Neural cell (in vitro differentiated cells): ENCODE results near the gene AK6. TPM values are rescaled to one million over a fixed set of nuclear protein-coding genes. Genes with fewer than 3 reads are reported as not detected.

Experiments
- H2AFZ ChIP-seq: fragments of 200-600, 300-800 bp; sonication (generic), shearing (Covaris generic); 2 replicates; pipeline ENCODE4 v1.6.0; 2014; ENCODE audit warnings: low read depth, mild to moderate bottlenecking, antibody characterized with exemption, low read length, moderate library complexity
- H3F3A ChIP-seq: fragments of 200-600 bp; shearing (Covaris generic); 2 replicates; pipeline ENCODE4 v1.6.1; 2016; ENCODE audit warnings: mild to moderate bottlenecking, moderate library complexity, mixed read lengths, antibody characterized with exemption, low read length; ENCODE audit not compliant: insufficient read depth, poor library complexity, severe bottlenecking
- H3K27ac ChIP-seq: fragments of 200-600, 300-800 bp; sonication (generic), shearing (Covaris generic); 2 replicates; pipeline ENCODE4 v1.5.1; 2014; ENCODE audit warnings: mild to moderate bottlenecking, low read length, moderate library complexity
- H3K27me3 ChIP-seq: fragments of 300-800, 200-600 bp; sonication (generic), shearing (Covaris generic); 2 replicates; pipeline ENCODE4 v1.6.0; 2014; ENCODE audit warnings: mild to moderate bottlenecking, low read depth, low read length, moderate library complexity; ENCODE audit not compliant: insufficient read depth
- H3K36me3 ChIP-seq: fragments of 300-800, 200-600 bp; sonication (generic), shearing (Covaris generic); 2 replicates; pipeline ENCODE4 v1.5.1; 2014; ENCODE audit warnings: mild to moderate bottlenecking, antibody characterized with exemption, low read length, moderate library complexity; ENCODE audit not compliant: insufficient read depth
- H3K4me2 ChIP-seq: fragments of 300-800, 200-600 bp; sonication (generic), shearing (Covaris generic); 2 replicates; pipeline ENCODE4 v1.6.0; 2014; ENCODE audit warnings: mild to moderate bottlenecking, low read length
- H3K4me3 ChIP-seq: fragments of 300-800, 200-600 bp; sonication (generic), shearing (Covaris generic); 2 replicates; pipeline ENCODE4 v1.5.1; 2014; ENCODE audit warnings: mild to moderate bottlenecking, low read length, moderate library complexity
- H3K79me2 ChIP-seq: fragments of 200-600 bp; shearing (Covaris generic); replicated peaks from 2 replicates; pipeline ENCODE4 v1.6.0; 2014; ENCODE audit warnings: mild to moderate bottlenecking, low read length, moderate library complexity; ENCODE audit not compliant: insufficient read depth
- H3K9ac ChIP-seq: fragments of 300-800, 200-600 bp; sonication (generic), shearing (Covaris generic); 2 replicates; pipeline ENCODE4 v1.6.1; 2016; ENCODE audit warnings: mild to moderate bottlenecking, low read length, mixed read lengths
- H3K9me2 ChIP-seq: fragments of 200-600 bp; shearing (Covaris generic); 2 replicates; pipeline ENCODE4 v1.6.1; 2016; ENCODE audit warnings: mild to moderate bottlenecking, low read length, mixed read lengths; ENCODE audit not compliant: insufficient read depth
- H3K9me3 ChIP-seq: fragments of 200-600, 300-800 bp; sonication (generic), shearing (Covaris generic); 2 replicates; pipeline ENCODE4 v1.6.1; 2016; ENCODE audit warnings: mild to moderate bottlenecking, mixed run types, low read length, moderate library complexity, mixed read lengths
- H4K20me1 ChIP-seq: fragments of 200-600 bp; shearing (Covaris generic); 2 replicates; pipeline ENCODE4 v1.6.1; 2016; ENCODE audit warnings: mild to moderate bottlenecking, mixed run types; ENCODE audit not compliant: insufficient read depth
- EP300 ChIP-seq: fragments of 450-650 bp; conservative IDR thresholded peaks from 2 replicates; pipeline ENCODE4 v1.6.1; 2014; ENCODE audit warnings: antibody characterized with exemption, mild to moderate bottlenecking, moderate library complexity; ENCODE audit not compliant: poor library complexity, severe bottlenecking
- EZH2 ChIP-seq: fragments of 200-600, 300-800 bp; shearing (Covaris generic), sonication (generic); IDR thresholded peaks from 2 replicates; pipeline ENCODE4 v1.6.1; 2014; ENCODE audit warnings: antibody characterized with exemption, low read length, borderline replicate concordance, mild to moderate bottlenecking; ENCODE audit not compliant: insufficient read depth, poor library complexity, severe bottlenecking
- MXI1 ChIP-seq: fragments of 450-650 bp; conservative IDR thresholded peaks from 2 replicates; pipeline ENCODE4 v1.6.1; 2014; ENCODE audit warnings: antibody characterized with exemption, mild to moderate bottlenecking; ENCODE audit not compliant: poor library complexity, severe bottlenecking
- POLR2AphosphoS5 ChIP-seq: IDR thresholded peaks from 2 replicates; pipeline ENCODE4 v1.6.1; 2012
- RAD21 ChIP-seq: fragments of 450-650 bp; conservative IDR thresholded peaks from 2 replicates; pipeline ENCODE4 v1.6.1; 2014; ENCODE audit warnings: antibody characterized with exemption, mild to moderate bottlenecking, moderate library complexity
- SMC3 ChIP-seq: fragments of 450-650 bp; conservative IDR thresholded peaks from 2 replicates; pipeline ENCODE4 v1.6.1; 2014; ENCODE audit warnings: antibody characterized with exemption, mild to moderate bottlenecking, moderate library complexity; ENCODE audit not compliant: poor library complexity
- TAF1 ChIP-seq: IDR thresholded peaks from 2 replicates; pipeline ENCODE4 v1.6.1; 2012; ENCODE audit warnings: low read depth
- polyA plus RNA-seq: library from polyadenylated mRNA; depleted of rRNA; stranded (reverse); fragments of >200 nt; gene quantifications from 2 replicates; pipeline ENCODE4 v1.2.3, GENCODE V29; 2014
- TF ChIP-seq, protein P1 (sequence below): IDR thresholded peaks from 2 replicates; pipeline ENCODE4 v1.6.1; 2012; ENCODE audit warnings: borderline replicate concordance
- TF ChIP-seq, protein P2 (sequence below): fragments of 450-650 bp; IDR thresholded peaks from 2 replicates; pipeline ENCODE4 v1.5.1; 2014; ENCODE audit warnings: antibody characterized with exemption, mild to moderate bottlenecking, moderate library complexity; ENCODE audit not compliant: poor library complexity, severe bottlenecking

AK6 gene
- polyA plus RNA-seq, 1 donor from 2014 or later = 91.0 TPM

DNA sequence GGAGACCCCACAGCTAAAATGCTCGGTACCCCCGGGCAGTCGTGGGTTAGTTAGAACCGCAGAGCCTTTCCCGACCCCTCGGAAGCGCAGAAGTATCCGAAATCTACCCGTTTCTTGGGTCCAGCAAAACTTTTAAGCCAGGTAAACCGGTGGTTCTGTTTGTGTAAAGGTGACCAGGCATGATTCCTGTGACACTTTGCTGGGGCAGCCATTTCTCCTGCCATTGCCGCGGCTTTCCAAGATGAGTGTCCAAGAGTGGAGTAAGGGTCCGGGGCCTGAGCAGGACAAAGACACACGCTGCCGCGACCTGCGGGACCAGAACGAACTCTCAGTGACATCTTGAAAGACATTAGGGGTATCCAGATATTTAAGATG is 46.3 kb upstream of the AK6 start:
- H2AFZ ChIP-seq = no peak overlapping the region
- H4K20me1 ChIP-seq = no peaks in the 10 kb centered on the region
- no peak overlapping the region for H3K4me2 ChIP-seq
- peaks cover 25% of the 10 kb centered on the region for H3K27me3 ChIP-seq
- H3K36me3 ChIP-seq = peaks cover 9% of the 10 kb centered on the region
- H3K4me3 ChIP-seq = no peak overlapping the region
- no peak overlapping the region for H3K27ac ChIP-seq
- no peak for TF ChIP-seq MXI1
- no peak for TF ChIP-seq TAF1
- H3K9ac ChIP-seq = no peak overlapping the region
- no peaks in the 10 kb centered on the region for H3K79me2 ChIP-seq
- no peaks in the 10 kb centered on the region for H3K9me2 ChIP-seq
- no peaks in the 10 kb centered on the region for H3K9me3 ChIP-seq
- H3F3A ChIP-seq = no peaks in the 10 kb centered on the region

DNA sequence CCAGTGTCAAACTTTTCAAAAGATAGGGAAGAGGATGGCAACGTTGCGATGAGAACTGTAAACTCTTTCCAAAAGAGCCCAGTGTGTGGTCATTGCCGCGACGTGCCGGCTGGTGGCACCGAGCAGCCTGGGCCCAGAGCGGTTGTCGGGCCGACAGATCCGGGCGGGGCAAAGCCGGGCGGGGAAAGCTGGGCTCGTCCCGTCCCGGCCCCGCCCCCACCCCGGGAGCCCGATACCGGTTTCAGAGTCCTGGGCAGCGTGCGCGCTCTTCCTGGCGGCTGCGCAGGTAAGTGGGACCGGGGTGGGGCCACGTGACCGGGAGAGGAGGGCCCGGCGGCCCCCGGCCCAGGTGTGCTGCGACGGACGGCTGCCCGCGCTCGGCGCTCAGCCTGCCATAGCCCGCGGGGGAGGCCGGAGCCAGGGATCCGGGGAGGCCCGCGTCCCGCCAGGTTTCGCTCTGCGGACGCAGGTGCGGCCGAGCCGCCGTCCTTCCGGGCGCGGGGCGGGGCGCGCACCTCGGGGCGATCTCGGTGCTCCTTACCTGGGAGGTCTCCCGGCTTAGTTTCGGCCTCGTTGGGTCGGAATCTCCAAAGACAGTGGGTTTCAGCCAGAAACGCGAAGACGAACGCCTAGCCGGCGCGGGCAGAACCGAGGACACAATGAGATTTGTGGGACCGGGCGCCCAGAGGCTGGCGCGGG is 45.7 kb upstream of the AK6 start, which contains the start of gene MARVELD2:
MARVELD2 (plus strand) TSS at position 232 of the 699 bp plus-strand sequence. CDS start 4,270 bp downstream, outside the sequence.
- H3K27ac ChIP-seq = no peak within 1 kb of the TSS
- TF ChIP-seq EP300 (no peak), POLR2AphosphoS5 (no peak), SMC3 (no peak), RAD21 (no peak), MXI1 (no peak), TAF1 (no peak), EZH2 (no peak)
- TF ChIP-seq, protein P1, sequence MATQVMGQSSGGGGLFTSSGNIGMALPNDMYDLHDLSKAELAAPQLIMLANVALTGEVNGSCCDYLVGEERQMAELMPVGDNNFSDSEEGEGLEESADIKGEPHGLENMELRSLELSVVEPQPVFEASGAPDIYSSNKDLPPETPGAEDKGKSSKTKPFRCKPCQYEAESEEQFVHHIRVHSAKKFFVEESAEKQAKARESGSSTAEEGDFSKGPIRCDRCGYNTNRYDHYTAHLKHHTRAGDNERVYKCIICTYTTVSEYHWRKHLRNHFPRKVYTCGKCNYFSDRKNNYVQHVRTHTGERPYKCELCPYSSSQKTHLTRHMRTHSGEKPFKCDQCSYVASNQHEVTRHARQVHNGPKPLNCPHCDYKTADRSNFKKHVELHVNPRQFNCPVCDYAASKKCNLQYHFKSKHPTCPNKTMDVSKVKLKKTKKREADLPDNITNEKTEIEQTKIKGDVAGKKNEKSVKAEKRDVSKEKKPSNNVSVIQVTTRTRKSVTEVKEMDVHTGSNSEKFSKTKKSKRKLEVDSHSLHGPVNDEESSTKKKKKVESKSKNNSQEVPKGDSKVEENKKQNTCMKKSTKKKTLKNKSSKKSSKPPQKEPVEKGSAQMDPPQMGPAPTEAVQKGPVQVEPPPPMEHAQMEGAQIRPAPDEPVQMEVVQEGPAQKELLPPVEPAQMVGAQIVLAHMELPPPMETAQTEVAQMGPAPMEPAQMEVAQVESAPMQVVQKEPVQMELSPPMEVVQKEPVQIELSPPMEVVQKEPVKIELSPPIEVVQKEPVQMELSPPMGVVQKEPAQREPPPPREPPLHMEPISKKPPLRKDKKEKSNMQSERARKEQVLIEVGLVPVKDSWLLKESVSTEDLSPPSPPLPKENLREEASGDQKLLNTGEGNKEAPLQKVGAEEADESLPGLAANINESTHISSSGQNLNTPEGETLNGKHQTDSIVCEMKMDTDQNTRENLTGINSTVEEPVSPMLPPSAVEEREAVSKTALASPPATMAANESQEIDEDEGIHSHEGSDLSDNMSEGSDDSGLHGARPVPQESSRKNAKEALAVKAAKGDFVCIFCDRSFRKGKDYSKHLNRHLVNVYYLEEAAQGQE = no peak
- TF ChIP-seq, protein P2, sequence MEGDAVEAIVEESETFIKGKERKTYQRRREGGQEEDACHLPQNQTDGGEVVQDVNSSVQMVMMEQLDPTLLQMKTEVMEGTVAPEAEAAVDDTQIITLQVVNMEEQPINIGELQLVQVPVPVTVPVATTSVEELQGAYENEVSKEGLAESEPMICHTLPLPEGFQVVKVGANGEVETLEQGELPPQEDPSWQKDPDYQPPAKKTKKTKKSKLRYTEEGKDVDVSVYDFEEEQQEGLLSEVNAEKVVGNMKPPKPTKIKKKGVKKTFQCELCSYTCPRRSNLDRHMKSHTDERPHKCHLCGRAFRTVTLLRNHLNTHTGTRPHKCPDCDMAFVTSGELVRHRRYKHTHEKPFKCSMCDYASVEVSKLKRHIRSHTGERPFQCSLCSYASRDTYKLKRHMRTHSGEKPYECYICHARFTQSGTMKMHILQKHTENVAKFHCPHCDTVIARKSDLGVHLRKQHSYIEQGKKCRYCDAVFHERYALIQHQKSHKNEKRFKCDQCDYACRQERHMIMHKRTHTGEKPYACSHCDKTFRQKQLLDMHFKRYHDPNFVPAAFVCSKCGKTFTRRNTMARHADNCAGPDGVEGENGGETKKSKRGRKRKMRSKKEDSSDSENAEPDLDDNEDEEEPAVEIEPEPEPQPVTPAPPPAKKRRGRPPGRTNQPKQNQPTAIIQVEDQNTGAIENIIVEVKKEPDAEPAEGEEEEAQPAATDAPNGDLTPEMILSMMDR = no peak
- H3K79me2 ChIP-seq = no peaks in the 10 kb centered on the region
- H3K9ac ChIP-seq = no peak within 1 kb of the TSS
- no peaks in the 10 kb centered on the region for H4K20me1 ChIP-seq
- no peak within 1 kb of the TSS for H3K4me2 ChIP-seq
- H3K9me3 ChIP-seq = no peaks in the 10 kb centered on the region
- peaks cover 25% of the 10 kb centered on the region for H3K27me3 ChIP-seq
- no peak within 1 kb of the TSS for H2AFZ ChIP-seq
- H3K36me3 ChIP-seq = peaks cover 9% of the 10 kb centered on the region
- H3F3A ChIP-seq = no peaks in the 10 kb centered on the region
- no peaks in the 10 kb centered on the region for H3K9me2 ChIP-seq
- no peak within 1 kb of the TSS for H3K4me3 ChIP-seq
